Activated CD4-positive, alpha-beta memory T cell treated with anti-CD3 and anti-CD28 coated beads, Interleukin-2, amount 10 ng/mL, durations not matched to agents 7 days and 5 days (primary cell): ENCODE results near the gene ADD3. TPM values are rescaled to one million over a fixed set of nuclear protein-coding genes. Genes with fewer than 3 reads are reported as not detected.
A peak's percentile ranks its signal among the peaks of the same experiment; 100 is the strongest.

Source experiments
- CTCF ChIA-PET: fragments of 350-600 bp; sonication (Branson Sonifier 250); formaldehyde crosslinking; loops from one replicate; lab custom pipeline; 2021; ENCODE audit warnings: antibody characterized with exemption, inconsistent platforms; lab: Charles Lee
- POLR2A ChIA-PET: fragments of 350-600 bp; sonication (Branson Sonifier 250); formaldehyde crosslinking; loops from one replicate; lab custom pipeline; 2021; ENCODE audit warnings: antibody characterized with exemption; lab: Charles Lee
- DNase-seq: peaks from one replicate; pipeline ENCODE4 v3.0.0-alpha.2; 2020
- H3K27ac Mint-ChIP-seq: one replicate; pipeline ENCODE4 v1.8.0; 2021; ENCODE audit warnings: mild to moderate bottlenecking, mixed read lengths
- H3K27me3 Mint-ChIP-seq: one replicate; pipeline ENCODE4 v1.8.0; 2021; ENCODE audit warnings: mixed read lengths
- H3K36me3 Mint-ChIP-seq: one replicate; pipeline ENCODE4 v1.8.0; 2021; ENCODE audit warnings: low read depth, mixed read lengths
- H3K4me1 Mint-ChIP-seq: one replicate; pipeline ENCODE4 v1.8.0; 2021; ENCODE audit warnings: mixed read lengths
- H3K4me3 Mint-ChIP-seq: one replicate; pipeline ENCODE4 v1.8.0; 2021; ENCODE audit warnings: mild to moderate bottlenecking, mixed read lengths
- H3K9me3 Mint-ChIP-seq: one replicate; pipeline ENCODE4 v1.8.0; 2021; ENCODE audit warnings: mixed read lengths
- total RNA-seq, 2 experiments: library from RNA; stranded (reverse); gene quantifications; one replicate each; pipeline ENCODE4 v1.2.3, GENCODE V29; 2021

ADD3 gene, protein sequence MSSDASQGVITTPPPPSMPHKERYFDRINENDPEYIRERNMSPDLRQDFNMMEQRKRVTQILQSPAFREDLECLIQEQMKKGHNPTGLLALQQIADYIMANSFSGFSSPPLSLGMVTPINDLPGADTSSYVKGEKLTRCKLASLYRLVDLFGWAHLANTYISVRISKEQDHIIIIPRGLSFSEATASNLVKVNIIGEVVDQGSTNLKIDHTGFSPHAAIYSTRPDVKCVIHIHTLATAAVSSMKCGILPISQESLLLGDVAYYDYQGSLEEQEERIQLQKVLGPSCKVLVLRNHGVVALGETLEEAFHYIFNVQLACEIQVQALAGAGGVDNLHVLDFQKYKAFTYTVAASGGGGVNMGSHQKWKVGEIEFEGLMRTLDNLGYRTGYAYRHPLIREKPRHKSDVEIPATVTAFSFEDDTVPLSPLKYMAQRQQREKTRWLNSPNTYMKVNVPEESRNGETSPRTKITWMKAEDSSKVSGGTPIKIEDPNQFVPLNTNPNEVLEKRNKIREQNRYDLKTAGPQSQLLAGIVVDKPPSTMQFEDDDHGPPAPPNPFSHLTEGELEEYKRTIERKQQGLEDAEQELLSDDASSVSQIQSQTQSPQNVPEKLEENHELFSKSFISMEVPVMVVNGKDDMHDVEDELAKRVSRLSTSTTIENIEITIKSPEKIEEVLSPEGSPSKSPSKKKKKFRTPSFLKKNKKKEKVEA
- 100 to 1,000 TPM; 400 to 401 TPM for total RNA-seq

DNA sequence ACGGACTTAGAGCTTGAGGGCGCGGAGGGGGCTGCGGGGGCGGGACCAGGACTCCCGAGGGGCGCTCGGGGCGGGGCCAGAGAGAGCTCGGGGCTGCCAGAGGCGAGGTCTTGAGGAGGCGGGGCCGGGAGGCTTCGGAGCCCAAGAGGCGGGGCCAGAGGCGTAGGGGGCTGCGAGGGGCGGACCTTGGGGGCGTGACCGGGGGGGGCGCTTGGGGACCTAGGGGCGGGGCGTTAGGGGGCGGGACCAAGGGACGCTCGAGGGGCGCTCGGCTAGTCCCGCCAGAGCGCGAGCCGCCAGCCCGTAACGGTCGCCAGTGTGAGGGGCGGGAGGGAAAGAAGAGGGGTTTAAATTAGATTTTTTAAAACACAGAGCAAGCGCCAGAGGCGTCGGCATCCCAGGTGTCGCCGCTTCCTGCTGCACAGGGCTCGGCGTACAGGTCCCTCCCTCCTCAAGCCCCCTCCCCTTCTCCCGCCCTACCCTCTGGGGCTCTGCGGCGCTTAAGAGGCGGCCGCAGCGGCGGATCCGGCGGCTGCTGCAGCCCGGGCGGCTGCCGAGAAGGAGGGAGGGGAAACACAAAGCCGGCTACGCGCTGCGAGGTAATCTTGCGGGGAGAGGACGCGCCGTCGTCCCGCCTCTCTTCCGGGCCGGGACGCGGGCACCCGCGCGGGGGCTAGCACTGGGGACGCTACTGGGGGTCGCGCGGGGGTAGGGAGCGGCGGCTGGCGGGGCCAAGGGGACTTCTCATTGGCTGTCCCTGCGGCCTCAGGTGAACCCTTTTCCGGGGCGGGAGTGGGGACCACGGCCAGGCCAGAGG lies at the start of gene ADD3:
Gene ADD3 (plus strand): TSS at position 284 of the 817 bp plus-strand sequence. CDS start 92,670 bp downstream, outside the sequence.
- H3K27me3 Mint-ChIP-seq = no peaks in the 10 kb centered on the region
- ChIA-PET POLR2A (interaction anchor here (0.7 to 11.5 kb wide), 21 partner anchors 12 to 853 kb away, joined by 3 to 446 read pairs (median 4); no protein-coding TSS in a partner anchor), CTCF (interaction anchor here (0.8 to 3.2 kb wide), 5 partner anchors 60 to 124 kb away, joined by 3 to 15 read pairs (median 4); no protein-coding TSS in a partner anchor)
- H3K27ac Mint-ChIP-seq = peak within 1 kb of the TSS; percentile 88
- peaks cover 7% of the 10 kb centered on the region for H3K36me3 Mint-ChIP-seq
- no peak within 1 kb of the TSS for H3K4me3 Mint-ChIP-seq
- H3K4me1 Mint-ChIP-seq = peaks cover 38% of the 10 kb centered on the region
- no peaks in the 10 kb centered on the region for H3K9me3 Mint-ChIP-seq
- peak; percentile 89 for DNase-seq

DNA sequence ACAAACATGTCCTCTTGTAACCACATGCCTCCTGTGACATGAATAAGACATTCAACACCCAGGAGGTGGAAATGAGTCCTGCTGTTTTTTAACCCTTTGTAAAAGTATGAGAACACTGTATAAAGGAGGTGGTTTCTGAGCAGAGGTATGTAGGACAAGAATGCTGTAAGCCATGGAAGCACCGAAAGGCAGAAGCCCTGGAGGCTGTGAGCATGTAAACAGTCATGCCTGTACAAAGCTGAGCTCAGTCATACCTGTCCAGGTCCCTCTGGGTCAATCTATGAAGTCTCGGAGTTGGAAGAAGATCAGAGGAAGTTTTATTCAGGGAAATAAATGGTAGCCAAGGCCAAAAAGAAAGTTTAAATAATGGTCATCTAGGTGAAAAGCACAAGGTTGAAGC lies 49.7 kb upstream of the ADD3 start:
- H3K36me3 Mint-ChIP-seq = no peaks in the 10 kb centered on the region
- no peak for DNase-seq
- H3K4me3 Mint-ChIP-seq = no peak overlapping the region
- peaks cover 5% of the 10 kb centered on the region for H3K27me3 Mint-ChIP-seq
- H3K4me1 Mint-ChIP-seq = peaks cover 3% of the 10 kb centered on the region
- POLR2A ChIA-PET = no interaction called here
- no peaks in the 10 kb centered on the region for H3K9me3 Mint-ChIP-seq
- H3K27ac Mint-ChIP-seq = no peak overlapping the region
- CTCF ChIA-PET = interaction anchor here (1.3 to 3.4 kb wide), 4 partner anchors 10 to 74 kb away, joined by 3 to 13 read pairs (median 6); no protein-coding TSS in a partner anchor

DNA sequence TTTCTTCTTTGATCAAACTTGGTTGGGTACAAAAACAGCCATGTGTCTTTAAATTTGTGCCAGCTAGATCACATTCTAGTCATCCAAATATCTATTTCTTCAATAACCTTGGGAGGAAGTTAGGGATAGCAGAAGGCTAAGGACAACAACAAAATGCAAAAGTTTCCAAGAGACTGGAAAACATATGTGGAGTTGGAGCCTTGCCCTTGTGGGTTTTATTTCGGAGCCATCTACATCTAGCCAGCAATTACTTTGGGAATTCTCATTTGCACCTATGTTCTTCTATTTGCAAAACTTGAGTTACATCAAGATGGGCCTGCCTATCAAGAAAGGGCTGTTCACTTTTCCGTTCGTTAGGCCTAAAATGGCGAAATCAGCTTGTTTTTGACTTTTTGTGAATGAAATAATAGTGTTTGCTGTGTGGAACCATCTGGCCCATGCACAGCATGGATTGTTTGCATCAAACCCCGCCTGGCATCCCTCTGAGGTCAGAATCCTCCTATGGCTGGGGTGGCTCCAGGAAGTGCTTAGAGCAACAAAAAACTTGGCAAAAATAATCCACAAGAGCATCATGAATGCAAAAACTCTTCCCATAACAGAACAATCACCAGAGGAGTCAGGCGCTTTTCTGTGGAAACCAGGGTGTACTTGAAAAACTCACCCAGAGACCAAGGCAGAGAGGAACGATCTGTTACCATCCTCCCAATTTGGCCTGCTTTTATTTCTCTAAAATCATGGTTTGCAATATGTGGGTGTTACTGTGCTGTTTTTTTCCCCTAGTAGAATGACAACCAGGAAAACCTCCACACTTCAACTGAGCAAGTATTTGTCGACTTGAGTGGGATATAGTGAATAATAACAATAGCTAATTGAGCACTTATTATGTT lies 48.3 kb upstream of the ADD3 start:
- Mint-ChIP-seq H3K9me3 (no peaks in the 10 kb centered on the region), H3K4me3 (no peak overlapping the region), H3K36me3 (no peaks in the 10 kb centered on the region), H3K27ac (no peak overlapping the region), H3K4me1 (peaks cover 5% of the 10 kb centered on the region), H3K27me3 (no peaks in the 10 kb centered on the region)
- CTCF ChIA-PET = interaction anchor here (1.3 to 3.4 kb wide), 2 partner anchors 75 to 76 kb away, joined by 3 to 13 read pairs; no protein-coding TSS in a partner anchor
- POLR2A ChIA-PET = interaction anchor here (0.6 kb wide), 1 partner anchor 326 kb away, joined by 3 read pairs; no protein-coding TSS in a partner anchor
- DNase-seq = no peak

DNA sequence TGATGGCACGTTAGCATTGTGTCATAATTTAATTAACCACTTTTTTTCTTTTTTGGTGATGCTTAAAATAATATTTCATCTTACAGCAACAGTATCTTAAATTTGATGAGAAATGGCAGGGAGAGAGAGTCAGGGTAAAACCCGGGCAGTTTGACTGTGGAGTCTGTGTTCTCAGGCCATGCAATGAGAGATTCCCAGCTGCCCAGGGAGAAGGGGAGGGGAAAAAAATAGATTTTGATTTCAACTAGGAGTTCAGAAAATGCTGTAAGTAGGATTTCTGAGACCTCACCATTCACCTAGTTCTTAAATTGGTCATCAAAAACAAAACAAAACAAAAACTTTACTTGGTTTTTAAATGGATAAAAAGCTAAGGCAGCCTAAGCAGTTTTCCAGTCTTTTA lies 47.1 kb upstream of the ADD3 start:
- Mint-ChIP-seq H3K4me1 (peaks cover 6% of the 10 kb centered on the region), H3K36me3 (no peaks in the 10 kb centered on the region), H3K4me3 (no peak overlapping the region), H3K27me3 (peaks cover 2% of the 10 kb centered on the region), H3K27ac (no peak overlapping the region), H3K9me3 (no peaks in the 10 kb centered on the region)
- ChIA-PET POLR2A (no interaction called here), CTCF (interaction anchor here (1.3 kb wide), 1 partner anchor 77 kb away, joined by 3 read pairs; no protein-coding TSS in a partner anchor)
- DNase-seq = no peak

DNA sequence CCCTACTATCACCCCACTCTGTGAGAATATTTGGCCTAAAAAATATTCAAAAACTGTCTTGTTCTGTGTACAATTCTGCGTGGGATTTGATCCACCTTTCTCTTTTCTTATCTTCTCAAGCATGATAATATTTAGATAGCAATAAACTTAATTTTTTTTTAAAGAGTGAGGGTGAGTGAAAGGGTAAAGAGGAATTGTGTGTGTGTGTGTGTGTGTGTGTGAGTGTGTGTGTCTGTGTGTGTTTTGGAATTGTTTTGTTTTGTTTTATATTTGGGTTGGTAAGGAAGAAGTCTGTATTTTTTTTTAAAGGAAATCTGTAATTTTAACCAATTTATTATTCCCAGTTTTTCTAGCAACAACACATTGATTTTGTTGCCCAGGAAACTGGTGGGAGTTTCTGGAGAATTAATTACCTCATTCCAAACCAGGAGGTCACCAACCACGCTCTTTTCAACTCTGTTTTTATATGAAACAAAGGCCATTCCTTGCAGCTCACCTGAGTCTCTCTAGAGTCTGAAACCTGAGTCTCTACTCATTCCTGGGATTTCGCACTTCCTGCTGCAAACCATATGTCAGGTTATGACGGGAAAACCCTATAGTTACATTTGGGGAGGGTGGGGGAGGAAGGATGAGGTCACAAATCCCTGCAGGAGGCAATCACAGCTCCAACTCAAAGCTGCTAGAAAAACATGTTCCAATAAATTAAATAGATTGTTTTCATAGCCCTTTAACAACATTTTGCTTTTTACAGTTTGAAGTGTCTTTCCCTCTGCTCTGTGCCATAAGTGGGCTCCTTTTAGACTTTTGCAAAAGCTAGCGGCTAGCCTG lies 46.4 kb upstream of the ADD3 start:
- Mint-ChIP-seq H3K9me3 (no peaks in the 10 kb centered on the region), H3K4me1 (peaks cover 6% of the 10 kb centered on the region), H3K36me3 (no peaks in the 10 kb centered on the region), H3K27me3 (peaks cover 2% of the 10 kb centered on the region), H3K27ac (no peak overlapping the region), H3K4me3 (no peak overlapping the region)
- ChIA-PET POLR2A (no interaction called here), CTCF (interaction anchor here (1.3 kb wide), 1 partner anchor 77 kb away, joined by 3 read pairs; no protein-coding TSS in a partner anchor)
- DNase-seq = no peak

DNA sequence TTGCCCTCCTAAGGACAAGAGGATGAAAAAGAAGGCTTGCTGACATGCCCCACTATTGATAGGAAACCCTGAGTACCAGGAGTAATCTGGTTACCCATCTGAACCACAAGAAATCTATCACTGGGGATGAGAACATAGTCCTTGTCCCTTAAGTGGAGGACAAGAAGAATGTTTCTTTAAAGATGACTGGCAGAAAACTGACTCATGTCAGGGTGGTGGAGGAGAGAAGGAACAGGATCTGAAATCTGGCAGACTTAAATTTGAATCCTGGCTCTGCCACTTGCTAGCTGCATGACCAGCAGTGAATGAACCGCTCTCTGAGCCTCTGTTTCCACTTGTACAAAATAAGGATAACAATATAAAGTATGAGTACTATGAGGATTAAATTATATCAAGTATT lies 45.5 kb upstream of the ADD3 start:
- H3K27ac Mint-ChIP-seq = no peak overlapping the region
- ChIA-PET POLR2A (no interaction called here), CTCF (no interaction called here)
- DNase-seq = no peak
- H3K36me3 Mint-ChIP-seq = no peaks in the 10 kb centered on the region
- peaks cover 2% of the 10 kb centered on the region for H3K27me3 Mint-ChIP-seq
- no peaks in the 10 kb centered on the region for H3K9me3 Mint-ChIP-seq
- no peak overlapping the region for H3K4me3 Mint-ChIP-seq
- H3K4me1 Mint-ChIP-seq = peaks cover 4% of the 10 kb centered on the region

DNA sequence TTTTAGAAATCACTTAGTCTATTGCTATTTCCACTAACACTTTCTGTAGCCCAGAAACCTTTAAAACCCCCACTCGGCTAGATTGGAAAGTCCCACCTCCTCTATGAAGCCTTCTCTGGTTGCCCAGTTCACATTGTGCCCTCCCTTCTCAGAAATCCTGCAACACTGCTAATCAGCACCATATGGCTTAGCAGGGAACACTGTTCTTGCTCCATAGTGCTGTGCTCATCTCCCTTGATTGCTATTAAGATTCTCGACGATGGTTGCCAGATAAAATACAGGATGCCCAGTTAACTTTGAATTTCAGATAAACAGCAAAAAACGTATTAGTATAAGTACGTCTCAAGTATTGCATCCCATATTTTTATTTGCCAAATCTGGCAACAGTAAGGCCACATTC lies 44.3 kb upstream of the ADD3 start:
- Mint-ChIP-seq H3K27ac (no peak overlapping the region), H3K36me3 (no peaks in the 10 kb centered on the region), H3K9me3 (no peaks in the 10 kb centered on the region), H3K27me3 (peaks cover 2% of the 10 kb centered on the region), H3K4me1 (peaks cover 4% of the 10 kb centered on the region), H3K4me3 (no peak overlapping the region)
- ChIA-PET POLR2A (no interaction called here), CTCF (interaction anchor here (1.4 kb wide), 1 partner anchor 13 kb away, joined by 3 read pairs; no protein-coding TSS in a partner anchor)
- DNase-seq = no peak

DNA sequence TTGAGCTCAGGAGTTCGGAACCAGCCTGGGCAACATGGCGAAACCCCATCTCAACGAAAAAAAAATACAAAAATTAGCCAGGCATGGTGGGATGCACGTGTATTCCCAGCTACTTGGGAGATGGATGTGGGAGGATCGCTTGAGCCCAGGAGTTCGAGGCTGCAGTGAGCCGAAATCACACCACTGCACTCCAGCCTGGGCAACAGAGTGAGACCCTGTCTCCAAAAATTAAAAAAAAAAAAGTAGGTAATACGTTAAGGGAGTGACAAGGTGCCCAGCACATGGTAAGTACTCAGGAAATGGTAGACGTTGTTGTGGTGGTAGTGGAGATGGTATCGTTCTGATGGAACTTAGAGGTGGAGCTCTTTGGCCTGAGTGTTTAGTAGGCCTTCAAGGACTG lies 43.5 kb upstream of the ADD3 start:
- Mint-ChIP-seq H3K9me3 (no peaks in the 10 kb centered on the region), H3K27ac (no peak overlapping the region), H3K36me3 (no peaks in the 10 kb centered on the region), H3K4me3 (no peak overlapping the region), H3K27me3 (peaks cover 4% of the 10 kb centered on the region), H3K4me1 (peaks cover 4% of the 10 kb centered on the region)
- DNase-seq = no peak
- POLR2A ChIA-PET = no interaction called here
- CTCF ChIA-PET = interaction anchor here (1.1 to 1.4 kb wide), 2 partner anchors 12 to 14 kb away, joined by 3 to 4 read pairs; no protein-coding TSS in a partner anchor

DNA sequence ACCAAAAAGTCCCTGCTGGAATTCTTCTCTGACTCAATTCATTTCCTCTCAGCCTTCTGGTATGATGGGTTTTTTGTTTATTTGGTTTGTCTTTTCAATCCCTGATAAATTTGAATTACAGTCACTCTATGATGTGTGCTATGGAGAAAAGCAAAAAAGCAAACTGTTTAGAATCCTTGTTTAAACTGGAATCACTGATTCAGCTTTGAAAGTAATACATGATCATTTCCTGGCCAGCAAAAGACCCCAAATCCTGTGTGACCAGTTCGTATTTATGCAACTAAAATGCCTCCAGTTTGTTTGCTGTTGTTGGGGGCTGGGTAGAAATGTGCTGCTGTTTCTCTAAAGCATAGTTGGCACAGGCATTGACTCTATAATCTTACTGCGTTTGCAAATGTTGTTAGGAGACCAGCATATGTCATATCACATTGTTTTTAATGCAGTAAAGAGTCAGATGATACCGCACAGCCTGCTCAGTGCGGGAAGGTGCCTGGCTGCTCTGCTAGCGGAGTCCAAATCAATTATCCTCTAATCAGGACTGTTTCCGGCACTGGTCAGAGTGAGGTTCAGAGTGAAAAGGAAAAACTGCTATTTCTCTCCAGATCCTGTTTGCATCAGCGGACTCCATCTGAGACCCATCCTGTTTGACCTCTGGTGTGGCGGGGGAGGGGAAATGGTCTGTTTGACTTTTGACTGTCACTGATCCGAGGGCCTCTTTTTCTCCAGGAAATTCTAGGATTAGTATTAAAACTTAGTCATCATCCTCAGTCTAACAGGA lies 40.6 kb upstream of the ADD3 start:
- no peak overlapping the region for H3K4me3 Mint-ChIP-seq
- peaks cover 4% of the 10 kb centered on the region for H3K4me1 Mint-ChIP-seq
- ChIA-PET POLR2A (no interaction called here), CTCF (interaction anchor here (1.0 kb wide), 1 partner anchor 11 kb away, joined by 3 read pairs; no protein-coding TSS in a partner anchor)
- DNase-seq = no peak
- H3K9me3 Mint-ChIP-seq = no peaks in the 10 kb centered on the region
- H3K27me3 Mint-ChIP-seq = peaks cover 7% of the 10 kb centered on the region
- no peaks in the 10 kb centered on the region for H3K36me3 Mint-ChIP-seq
- no peak overlapping the region for H3K27ac Mint-ChIP-seq

DNA sequence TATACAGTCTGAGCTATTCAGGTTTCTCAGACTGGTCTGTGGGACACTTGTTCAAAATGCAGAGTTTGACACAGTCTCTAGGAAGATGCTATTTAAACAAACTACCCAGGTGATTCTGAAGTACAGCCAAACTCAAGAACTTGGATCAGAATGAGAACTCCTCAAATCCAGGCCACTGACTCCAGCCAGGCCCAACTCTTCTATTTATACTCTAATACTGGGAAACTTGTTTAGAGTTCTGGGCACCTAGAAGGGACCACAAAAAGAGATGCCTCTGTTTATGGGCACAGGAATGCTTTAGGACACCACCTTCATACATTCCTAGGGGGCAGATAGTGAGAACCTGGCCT lies 40.1 kb upstream of the ADD3 start:
- Mint-ChIP-seq H3K4me1 (peaks cover 2% of the 10 kb centered on the region), H3K27me3 (peaks cover 7% of the 10 kb centered on the region), H3K9me3 (no peaks in the 10 kb centered on the region), H3K36me3 (no peaks in the 10 kb centered on the region), H3K4me3 (no peak overlapping the region), H3K27ac (no peak overlapping the region)
- DNase-seq = no peak
- ChIA-PET POLR2A (no interaction called here), CTCF (interaction anchor here (1.0 to 1.2 kb wide), 2 partner anchors 10 to 13 kb away, joined by 3 read pairs; no protein-coding TSS in a partner anchor)
